Adrenal gland (tissue), 12 donors: ENCODE measurements around the gene THUMPD3. TPM values are rescaled to one million over a fixed set of nuclear protein-coding genes. Genes with fewer than 3 reads are reported as not detected.

Source experiments
- DNase-seq, 7 donors: peaks; one replicate each; pipeline ENCODE4 v3.0.0-alpha.2; 2019 to 2020
- H3K27ac ChIP-seq, 5 donors: fragments of 200-600 bp; sonication (generic) in 4 of 5; 1 replicate in 3 of 5; 2 replicates in 2 of 5; pipeline versions ENCODE4 v1.5.1 to v1.8.0; 2016 to 2020; ENCODE audit warnings: mild to moderate bottlenecking in 1 of 5
- H3K27me3 ChIP-seq: fragments of 200-600 bp; 2 replicates; pipeline ENCODE4 v1.8.0; 2021
- H3K36me3 ChIP-seq, 2 donors: fragments of 200-600 bp; replicated peaks in 1 of 2; 1 replicate in 1 of 2; 2 replicates in 1 of 2; pipeline versions ENCODE4 v1.5.1 to v1.8.0; 2018 to 2022
- H3K4me1 ChIP-seq, 2 donors: fragments of 200-600 bp; replicated peaks in 1 of 2; 1 replicate in 1 of 2; 2 replicates in 1 of 2; pipeline versions ENCODE4 v1.5.1 to v1.8.0; 2018 to 2021
- H3K4me3 ChIP-seq, 4 donors: fragments of 200-600 bp; sonication (generic) in 3 of 4; one replicate each; pipeline ENCODE4 v1.5.1; 2016 to 2018
- H3K9me3 ChIP-seq, 3 donors: fragments of 200-600 bp; sonication (generic) in 1 of 3; replicated peaks in 1 of 3; 1 replicate in 2 of 3; 2 replicates in 1 of 3; pipeline versions ENCODE4 v1.5.1 to v1.8.0; 2016 to 2021
- CTCF ChIP-seq, 6 experiments: fragments of 450-650 bp in 4 of 6; fragments of 200-600 bp in 2 of 6; sonication (generic) in 1 of 6; IDR thresholded peaks; 1 replicate in 5 of 6; 2 replicates in 1 of 6; pipeline versions ENCODE4 v1.5.1 to v1.8.0; 2016 to 2021; ENCODE audit warnings: antibody characterized with exemption in 6 of 6, mild to moderate bottlenecking in 2 of 6, moderate library complexity in 1 of 6
- POLR2A ChIP-seq, 2 donors: fragments of 450-650 bp; IDR thresholded peaks; one replicate each; pipeline ENCODE4 v1.6.1; 2017; ENCODE audit warnings: antibody characterized with exemption in 2 of 2, mild to moderate bottlenecking in 2 of 2, moderate library complexity in 1 of 2
- WGBS, 4 donors: extraction: QIAGEN DNeasy Blood & Tissue Kit in 2 of 4; methylation state at CpG; one replicate each; pipeline versions ENCODE4 v1.1.5 to v1.1.7; 2013 to 2017; 5-methylcytosine and 5-hydroxymethylcytosine counted together
- intact Hi-C, 2 donors: fragments of 100-400 bp; cut with DNase I; formaldehyde crosslinking; loops; one replicate each; pipeline versions ENCODE4 v1.14.1 to v1.15.0; 2022 to 2023
- polyA plus RNA-seq, 3 donors: library from polyadenylated mRNA; stranded (reverse); fragments of 200-250 nt in 2 of 3; fragments of 350-450 nt in 1 of 3; fragmentation: Illumina TruSeq in 1 of 3; extraction: RNeasy Lipid Tissue Mini Kit (QIAGEN cat#74804) in 1 of 3; gene quantifications; one replicate each; pipeline ENCODE4 v1.2.3, GENCODE V29; 2013 to 2014
- total RNA-seq, 9 donors: library from RNA; depleted of rRNA in 4 of 9; stranded (reverse); fragments of >200 nt in 4 of 9; fragments of 120-200 nt in 1 of 9; fragmentation: NEBNext Ultra II Directional in 1 of 9; extraction: Animal tissue kit (Norgen Biotek cat#: 25700) in 1 of 9; gene quantifications; one replicate each; pipeline versions ENCODE4 v1.1.0 to v1.2.4, GENCODE V29; 2013 to 2023
- donor health status: healthy with polysubstance abuse.
- donor health status: Bipolar disorder and iron deficiency.
- donor health status: DM: yes; HTN: yes; CAD: no.
- donor health status: DM: no; HTN: no; CAD: no.
- donor health status: DM: no; HTN: no; CAD: no.
- donor health status: DM: yes; HTN: yes; CAD: no.

Gene THUMPD3
- total and polyA plus RNA-seq, 12 donors = 20.1 to 84.3 (median 42.8) TPM

DNA sequence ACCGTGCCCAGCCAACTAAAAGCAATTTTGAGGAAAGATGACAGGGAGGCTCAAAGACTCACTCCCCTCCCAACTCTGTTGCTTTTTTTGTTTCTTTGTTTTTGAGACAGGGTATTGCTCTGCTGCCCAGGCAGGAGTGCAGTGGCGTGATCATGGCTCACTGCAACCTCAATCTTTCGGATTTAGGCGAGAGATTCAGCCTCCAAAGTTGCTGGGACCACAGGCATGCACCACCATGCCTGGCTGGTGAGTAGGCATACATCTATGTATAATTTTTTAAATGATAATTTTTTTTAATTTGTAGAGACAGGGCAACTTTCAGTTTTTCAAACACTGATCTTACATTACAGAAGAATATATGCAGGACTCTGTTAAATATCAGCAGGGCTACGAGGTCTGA lies 15.8 kb upstream of the THUMPD3 start:
- no peaks in the 10 kb centered on the region for H3K36me3 ChIP-seq
- no peak for DNase-seq
- H3K4me1 ChIP-seq = peaks cover 0 to 11% of the 10 kb centered on the region in 2 donors
- TF ChIP-seq CTCF (IDR thresholded peaks at IDR 0.05) (no peak), POLR2A (IDR thresholded peaks at IDR 0.05) (no peak)
- 86 to 96% (median 91%) methylated on average over 5 of the region's 5 CpGs for WGBS, 4 donors
- no peaks in the 10 kb centered on the region for H3K27me3 ChIP-seq
- no peaks in the 10 kb centered on the region for H3K9me3 ChIP-seq
- intact Hi-C loops = no loop called here
- H3K27ac ChIP-seq = no peak overlapping the region
- no peak overlapping the region for H3K4me3 ChIP-seq

- 48 to 73% (median 50%) methylated on average over 2 of the region's 2 CpGs for WGBS, 4 donors
- Histone ChIP-seq H3K27ac (no peak overlapping the region), H3K36me3 (no peaks in the 10 kb centered on the region), H3K4me3 (no peak overlapping the region), H3K27me3 (no peaks in the 10 kb centered on the region), H3K9me3 (no peaks in the 10 kb centered on the region), H3K4me1 (peaks cover 0 to 14% of the 10 kb centered on the region in 2 donors)
- no peak for DNase-seq
- TF ChIP-seq CTCF (IDR thresholded peaks at IDR 0.05) (no peak), POLR2A (IDR thresholded peaks at IDR 0.05) (no peak)
- intact Hi-C loops = no loop called here
These were observed 15.0 kb upstream of the THUMPD3 start for GRCh38 chr3:9347887-9348286.

- Histone ChIP-seq H3K4me1 (peaks cover 0 to 21% of the 10 kb centered on the region in 2 donors), H3K9me3 (no peaks in the 10 kb centered on the region), H3K27me3 (no peaks in the 10 kb centered on the region), H3K27ac (peak overlapping the region in 3 of 5 donors; percentile 3 to 28 (median 11)), H3K36me3 (no peaks in the 10 kb centered on the region), H3K4me3 (no peak overlapping the region)
- DNase-seq = peak in 4 of 7 donors; percentile 27 to 40 (median 38)
- WGBS, 4 donors = 21 to 42% (median 30%) methylated on average over 2 of the region's 2 CpGs
- intact Hi-C loops = no loop called here
- TF ChIP-seq POLR2A (IDR thresholded peaks at IDR 0.05) (no peak), CTCF (IDR thresholded peaks at IDR 0.05) (no peak)
These were observed 13.3 kb upstream of the THUMPD3 start for GRCh38 chr3:9349321-9350117.

DNA sequence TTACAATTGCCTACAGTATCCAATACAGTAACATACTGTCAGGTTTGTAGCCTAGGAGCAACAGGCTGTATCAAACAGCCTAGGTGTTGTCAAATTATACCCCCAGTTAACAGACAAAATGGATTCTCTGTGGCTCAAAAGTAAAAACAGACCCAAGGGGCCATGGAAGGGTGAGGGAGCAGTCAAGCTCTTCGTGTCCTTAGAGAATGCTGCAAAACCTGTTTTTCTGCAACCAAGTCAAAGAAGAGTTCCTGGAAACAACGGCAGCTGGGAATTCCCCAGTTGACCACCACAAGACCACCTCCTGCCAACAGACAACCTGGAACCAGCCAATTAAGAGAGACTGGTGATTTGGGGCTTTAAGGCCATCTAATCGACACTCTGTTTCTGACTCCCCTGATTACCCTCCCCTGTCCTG lies 11.1 kb upstream of the THUMPD3 start:
- WGBS, 4 donors = 76 to 87% (median 85%) methylated on average over 3 of the region's 3 CpGs

More for the DNA sequence above, 11.1 kb upstream of the THUMPD3 start:
- intact Hi-C loops = no loop called here
- Histone ChIP-seq H3K27ac (no peak overlapping the region), H3K4me1 (peaks cover 0 to 21% of the 10 kb centered on the region in 2 donors), H3K27me3 (no peaks in the 10 kb centered on the region), H3K9me3 (no peaks in the 10 kb centered on the region), H3K36me3 (no peaks in the 10 kb centered on the region), H3K4me3 (no peak overlapping the region)
- no peak for DNase-seq
- TF ChIP-seq CTCF (IDR thresholded peaks at IDR 0.05) = no peak
